ENCODE measurements around the gene MC1R.
"Not testable (repeated sequence)": the region's sequence is repeated elsewhere in the genome, so short reads cannot be mapped to it uniquely, and the experiment has no call there.

MC1R gene

DNA sequence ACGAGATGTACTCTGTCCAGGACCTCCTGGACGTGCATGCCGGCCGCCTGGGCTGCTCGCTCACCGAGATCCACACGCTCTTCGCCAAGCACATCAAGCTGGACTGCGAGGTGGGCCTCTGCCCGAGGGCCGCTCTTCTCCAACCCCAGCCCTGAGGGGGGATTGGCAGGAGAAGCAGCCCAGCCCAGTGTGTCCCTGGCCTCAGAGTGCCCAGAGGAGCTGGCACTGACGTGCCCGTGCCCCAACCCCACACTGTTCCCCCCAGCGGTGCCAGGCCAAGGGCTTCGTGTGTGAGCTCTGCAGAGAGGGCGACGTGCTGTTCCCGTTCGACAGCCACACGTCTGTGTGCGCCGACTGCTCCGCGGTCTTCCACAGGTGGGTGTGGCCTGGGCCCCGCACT is 45.5 kb downstream of the MC1R start:
- no peak for DNase-seq

DNA sequence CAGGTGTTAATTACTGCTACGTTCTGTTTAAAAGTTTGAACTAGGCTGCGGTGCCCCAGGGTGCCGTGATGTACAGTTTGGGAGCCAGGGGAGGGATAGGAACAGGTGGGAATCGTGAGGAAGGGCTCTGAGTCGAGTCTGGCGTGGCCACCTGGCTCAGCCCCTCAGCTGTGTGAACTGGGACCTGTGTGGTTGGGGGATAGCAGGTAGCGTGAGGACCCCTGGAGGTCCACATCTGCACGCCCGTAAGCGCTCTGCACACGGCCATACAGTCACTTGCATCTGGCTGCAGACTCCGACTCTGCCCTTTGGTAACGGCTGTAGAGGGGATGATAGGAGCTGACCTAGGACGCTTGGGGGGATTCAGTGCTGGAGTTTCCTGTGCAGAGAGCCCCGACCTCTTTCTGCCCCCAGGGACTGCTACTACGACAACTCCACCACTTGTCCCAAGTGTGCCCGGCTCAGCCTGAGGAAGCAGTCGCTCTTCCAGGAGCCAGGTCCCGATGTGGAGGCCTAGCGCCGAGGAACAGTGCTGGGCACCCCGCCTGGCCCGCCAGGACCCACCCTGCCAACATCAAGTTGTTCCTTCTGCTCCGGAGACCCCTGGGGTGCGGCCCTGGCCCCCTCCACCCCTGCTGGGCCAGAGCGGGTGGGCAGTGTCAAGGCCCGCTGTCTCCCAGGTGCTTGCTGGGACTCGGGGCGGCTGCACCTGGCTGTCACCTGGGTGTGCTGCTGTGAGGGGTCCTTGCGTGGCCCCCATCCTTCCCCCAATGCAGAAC is 47.0 kb downstream of the MC1R start:
- no peak for DNase-seq

DNA sequence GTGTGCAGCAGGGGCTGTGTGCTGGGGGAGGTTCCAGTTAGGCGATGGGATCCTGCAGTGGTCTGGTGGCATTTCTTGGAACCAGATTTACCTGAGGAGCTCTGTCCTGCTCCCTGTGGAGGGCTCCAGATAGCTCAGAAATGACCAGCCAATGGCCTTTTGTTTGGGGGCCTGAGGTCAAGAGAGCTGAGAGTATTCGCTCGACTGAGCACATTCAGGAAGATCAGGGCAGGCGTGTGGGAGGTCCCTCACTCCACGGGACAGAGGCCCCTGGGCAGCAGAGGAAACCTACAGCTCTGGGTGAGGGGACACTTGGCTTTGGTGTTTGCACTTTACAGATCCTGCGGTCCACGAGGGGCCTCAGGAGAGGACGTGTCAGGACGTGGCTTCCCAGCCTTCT is 48.1 kb downstream of the MC1R start:
- no peak for DNase-seq

DNA sequence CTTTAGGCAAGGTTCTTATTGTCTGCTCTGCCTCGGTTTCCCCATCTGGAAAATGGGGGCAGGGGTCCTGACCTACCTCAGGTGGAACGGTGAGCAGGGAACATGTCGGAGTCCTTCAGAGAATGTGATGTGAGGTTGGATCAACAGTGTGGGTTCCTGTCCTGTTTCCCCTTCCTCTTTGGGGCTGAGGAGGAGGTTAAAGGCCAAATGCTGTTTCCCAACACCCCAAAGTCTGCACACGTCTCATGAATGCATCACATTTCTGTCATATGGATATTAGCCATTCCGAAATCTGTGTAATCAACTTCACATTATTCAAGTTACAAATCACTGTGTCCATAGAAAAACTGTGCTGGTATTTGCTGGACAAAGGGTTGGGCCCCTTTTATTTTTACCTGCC is 48.8 kb downstream of the MC1R start:
- not testable (repeated sequence) for DNase-seq

DNA sequence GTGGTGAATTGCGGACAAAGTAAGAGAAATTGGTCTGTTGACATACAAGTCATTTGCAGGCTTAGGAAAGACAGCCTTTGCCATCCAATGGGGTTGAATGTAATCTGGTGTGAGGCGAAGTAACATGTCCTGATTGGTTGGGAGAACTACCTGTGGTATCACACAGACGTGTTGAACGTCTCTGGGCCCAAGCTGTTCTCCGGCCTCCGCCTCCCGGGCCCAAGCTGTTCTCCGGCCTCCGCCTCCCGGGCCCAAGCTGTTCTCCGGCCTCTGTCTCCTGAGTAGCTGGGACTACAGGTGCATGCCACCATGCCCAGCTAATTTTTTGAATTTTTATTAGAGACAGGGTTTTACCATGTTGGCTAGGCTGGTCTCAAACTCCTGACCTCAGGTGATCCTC is 49.4 kb downstream of the MC1R start:
- not testable (repeated sequence) for DNase-seq

DNA sequence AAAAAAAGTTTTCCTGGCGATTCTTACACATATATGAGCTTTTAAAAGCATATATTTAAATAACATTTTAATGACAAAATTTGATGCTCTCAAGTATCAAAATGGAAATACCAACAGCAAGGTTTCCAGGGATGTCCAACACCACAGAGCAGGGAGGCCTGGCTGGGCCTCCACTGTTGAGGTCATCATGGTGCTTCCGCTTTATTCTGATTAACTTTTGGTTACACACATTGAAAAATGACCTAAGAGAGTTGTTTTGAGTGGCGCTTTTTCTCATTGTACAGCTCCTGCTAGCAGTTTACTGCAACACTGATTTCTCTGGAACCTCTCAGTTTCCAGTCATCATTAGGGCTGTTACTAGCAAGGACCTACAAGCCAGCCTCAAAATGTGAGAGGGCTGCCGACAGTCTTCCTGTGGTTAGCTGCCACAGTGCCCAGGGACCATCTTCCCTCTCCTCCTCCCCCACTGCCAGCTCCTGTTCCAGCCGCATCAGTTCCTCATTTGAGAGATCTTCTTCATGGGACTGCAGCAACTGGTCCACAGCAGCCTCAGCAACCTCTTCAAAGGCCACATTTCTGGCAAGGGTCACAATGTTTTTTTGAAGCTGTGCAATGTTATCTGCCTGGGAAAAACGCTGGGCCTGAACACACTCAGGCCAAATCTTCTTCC is 51.2 kb downstream of the MC1R start:
- peak; percentile 80 for DNase-seq

Data from OCI-M1 (cell line).